ENCODE data around the gene MLN. TPM values are rescaled to one million over a fixed set of nuclear protein-coding genes. Genes with fewer than 3 reads are reported as not detected.

The MLN gene
- total and polyA plus RNA-seq, 2 experiments from 2014 or later: 0.86 to 2.3 TPM

DNA sequence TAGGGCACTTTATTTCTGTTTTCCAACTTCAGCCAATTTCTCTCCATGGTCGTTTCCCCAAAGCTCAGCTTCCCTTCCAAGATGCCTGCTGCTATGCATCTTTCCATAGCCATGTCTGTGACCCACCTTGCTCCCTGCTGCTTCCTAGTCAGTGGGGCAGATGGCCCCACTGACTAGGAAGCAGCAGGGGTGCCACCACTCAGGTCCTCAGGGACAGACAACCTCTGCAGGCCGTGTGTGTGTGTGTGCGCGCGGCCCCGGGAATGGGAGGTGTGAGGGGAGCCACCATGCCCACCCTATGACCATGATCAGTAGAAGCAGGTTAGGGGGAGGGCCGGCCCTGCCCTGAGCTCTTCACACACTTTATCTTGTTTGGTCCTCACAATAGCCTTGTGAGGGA, 54.4 kb downstream of the MLN start:
- 75% methylated on average over 7 of the region's 7 CpGs for WGBS (ENCODE audit: low lambda C conversion rate, missing lambda C conversion rate)
- Histone ChIP-seq H3K27ac (no peak overlapping the region), H3K79me2 (no peaks in the 10 kb centered on the region), H3K4me3 (no peak overlapping the region), H3K4me2 (no peak overlapping the region), H3K36me3 (replicated peaks; ENCODE audit: insufficient read depth, low read depth) (no peaks in the 10 kb centered on the region), H3K9me3 (ENCODE audit: low read depth) (no peaks in the 10 kb centered on the region), H3K4me1 (ENCODE audit: insufficient read depth) (peaks cover 50% of the 10 kb centered on the region), H3K9me2 (replicated peaks; ENCODE audit: insufficient read depth) (no peaks in the 10 kb centered on the region), H2AFZ (no peak overlapping the region), H4K20me1 (ENCODE audit: insufficient read depth, poor library complexity, severe bottlenecking) (no peaks in the 10 kb centered on the region), H3K27me3 (no peaks in the 10 kb centered on the region)
- DNase-seq (ENCODE audit: low spot score): no peak
- no peak for TF ChIP-seq EZH2 (IDR thresholded peaks at IDR 0.05; ENCODE audit: borderline replicate concordance)

DNA sequence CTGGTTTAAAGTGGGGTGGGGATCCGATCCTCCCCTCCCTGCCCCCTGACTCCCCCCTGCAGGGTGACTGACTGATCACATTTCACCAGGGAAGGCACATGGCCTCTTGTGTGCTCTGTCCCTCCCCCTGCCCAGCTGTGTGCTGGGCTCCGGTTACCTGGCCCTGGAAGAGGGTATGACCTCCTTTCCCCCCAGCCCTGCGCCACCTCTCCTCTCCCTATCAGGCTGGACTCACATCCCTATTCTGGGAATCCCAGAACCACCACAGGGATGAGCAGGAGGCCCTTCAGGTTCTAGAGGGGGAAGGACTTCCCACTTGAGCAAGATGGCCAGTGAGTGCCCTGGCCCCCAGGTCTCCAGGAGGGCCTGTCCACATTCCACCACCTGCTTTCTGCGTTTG, 55.0 kb downstream of the MLN start:
- Histone ChIP-seq H3K4me3 (no peak overlapping the region), H3K36me3 (replicated peaks; ENCODE audit: insufficient read depth, low read depth) (no peaks in the 10 kb centered on the region), H3K4me2 (no peak overlapping the region), H3K27me3 (no peaks in the 10 kb centered on the region), H3K9me2 (replicated peaks; ENCODE audit: insufficient read depth) (no peaks in the 10 kb centered on the region), H2AFZ (no peak overlapping the region), H3K9me3 (ENCODE audit: low read depth) (no peaks in the 10 kb centered on the region), H4K20me1 (ENCODE audit: insufficient read depth, poor library complexity, severe bottlenecking) (no peaks in the 10 kb centered on the region), H3K27ac (no peak overlapping the region), H3K79me2 (no peaks in the 10 kb centered on the region), H3K4me1 (ENCODE audit: insufficient read depth) (peaks cover 55% of the 10 kb centered on the region)
- no peak for DNase-seq (ENCODE audit: low spot score)
- 81% methylated on average over 3 of the region's 4 CpGs for WGBS (ENCODE audit: low lambda C conversion rate, missing lambda C conversion rate)
- no peak for TF ChIP-seq EZH2phosphoT487 (IDR thresholded peaks at IDR 0.05; ENCODE audit: low read depth, severe bottlenecking, unreplicated experiment)

DNA sequence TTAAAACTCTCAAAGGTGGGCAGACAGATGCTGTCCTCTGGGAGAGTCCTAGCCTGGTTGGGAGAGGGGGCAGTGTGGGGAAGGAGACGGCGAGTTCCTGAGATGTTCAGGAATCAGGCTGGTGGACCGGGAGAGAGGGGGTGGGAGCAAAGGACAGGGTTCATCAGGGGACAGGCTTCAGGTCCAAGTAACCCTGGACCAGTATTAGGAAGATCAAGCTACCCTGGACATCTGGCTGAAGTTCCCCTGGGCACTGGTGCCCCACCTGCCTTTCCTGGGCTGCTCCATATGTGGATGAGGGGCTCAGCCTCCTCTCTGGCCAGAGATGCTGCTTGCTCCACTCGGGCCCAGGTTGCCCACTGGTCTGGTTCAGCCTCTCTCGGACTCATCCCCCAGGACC, 56.0 kb downstream of the MLN start:
- Histone ChIP-seq H3K4me2 (peak overlapping the region; percentile 71), H3K79me2 (peaks cover 2% of the 10 kb centered on the region), H4K20me1 (ENCODE audit: insufficient read depth, poor library complexity, severe bottlenecking) (no peaks in the 10 kb centered on the region), H3K27ac (no peak overlapping the region), H3K4me3 (no peak overlapping the region), H2AFZ (no peak overlapping the region), H3K27me3 (no peaks in the 10 kb centered on the region), H3K4me1 (ENCODE audit: insufficient read depth) (peaks cover 63% of the 10 kb centered on the region), H3K9me2 (replicated peaks; ENCODE audit: insufficient read depth) (no peaks in the 10 kb centered on the region), H3K36me3 (replicated peaks; ENCODE audit: insufficient read depth, low read depth) (no peaks in the 10 kb centered on the region), H3K9me3 (ENCODE audit: low read depth) (no peaks in the 10 kb centered on the region)
- 89% methylated on average over 5 of the region's 5 CpGs for WGBS (ENCODE audit: low lambda C conversion rate, missing lambda C conversion rate)
- DNase-seq (ENCODE audit: low spot score): no peak
- no peak for TF ChIP-seq EZH2 (IDR thresholded peaks at IDR 0.05; ENCODE audit: borderline replicate concordance)
- no peak for TF ChIP-seq EZH2phosphoT487 (IDR thresholded peaks at IDR 0.05; ENCODE audit: low read depth, severe bottlenecking, unreplicated experiment)
- TF ChIP-seq, protein P1, sequence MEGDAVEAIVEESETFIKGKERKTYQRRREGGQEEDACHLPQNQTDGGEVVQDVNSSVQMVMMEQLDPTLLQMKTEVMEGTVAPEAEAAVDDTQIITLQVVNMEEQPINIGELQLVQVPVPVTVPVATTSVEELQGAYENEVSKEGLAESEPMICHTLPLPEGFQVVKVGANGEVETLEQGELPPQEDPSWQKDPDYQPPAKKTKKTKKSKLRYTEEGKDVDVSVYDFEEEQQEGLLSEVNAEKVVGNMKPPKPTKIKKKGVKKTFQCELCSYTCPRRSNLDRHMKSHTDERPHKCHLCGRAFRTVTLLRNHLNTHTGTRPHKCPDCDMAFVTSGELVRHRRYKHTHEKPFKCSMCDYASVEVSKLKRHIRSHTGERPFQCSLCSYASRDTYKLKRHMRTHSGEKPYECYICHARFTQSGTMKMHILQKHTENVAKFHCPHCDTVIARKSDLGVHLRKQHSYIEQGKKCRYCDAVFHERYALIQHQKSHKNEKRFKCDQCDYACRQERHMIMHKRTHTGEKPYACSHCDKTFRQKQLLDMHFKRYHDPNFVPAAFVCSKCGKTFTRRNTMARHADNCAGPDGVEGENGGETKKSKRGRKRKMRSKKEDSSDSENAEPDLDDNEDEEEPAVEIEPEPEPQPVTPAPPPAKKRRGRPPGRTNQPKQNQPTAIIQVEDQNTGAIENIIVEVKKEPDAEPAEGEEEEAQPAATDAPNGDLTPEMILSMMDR (IDR thresholded peaks at IDR 0.05; ENCODE audit: poor library complexity): no peak

DNA sequence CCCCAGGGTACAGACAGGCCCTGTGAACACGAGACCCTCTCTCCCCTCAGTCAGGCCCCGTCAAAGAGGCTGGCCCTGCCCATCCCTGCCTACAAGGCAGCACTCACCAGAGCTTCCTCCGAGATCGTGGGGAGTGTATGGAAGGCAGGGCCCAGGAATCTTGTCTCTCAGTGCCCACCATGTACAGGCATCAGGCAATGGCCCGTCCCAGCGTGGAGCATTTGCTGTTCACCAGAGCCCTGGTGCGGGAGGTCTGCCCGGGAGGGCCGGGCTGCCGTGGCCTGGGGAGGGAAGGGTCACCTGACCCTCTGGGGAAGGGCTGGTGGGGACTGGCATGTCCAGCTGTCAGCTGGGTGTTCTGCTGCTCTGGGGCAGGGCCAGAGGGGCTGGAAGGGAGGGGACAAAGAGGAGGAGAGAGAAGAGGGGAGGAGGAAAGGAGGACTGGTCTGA, 57.1 kb downstream of the MLN start, which contains the start of gene IP6K3:
Gene IP6K3, minus strand, starts transcription at position 255 of the 450 bp plus-strand sequence. CDS start 11,429 bp downstream, outside the sequence.
- no peaks in the 10 kb centered on the region for H4K20me1 ChIP-seq (ENCODE audit: insufficient read depth, poor library complexity, severe bottlenecking)
- no peak within 1 kb of the TSS for H2AFZ ChIP-seq
- H3K4me1 ChIP-seq (ENCODE audit: insufficient read depth): peaks cover 61% of the 10 kb centered on the region
- no peak within 1 kb of the TSS for H3K4me3 ChIP-seq
- H3K27ac ChIP-seq: peak within 1 kb of the TSS; percentile 90
- peak; percentile 56 for DNase-seq (ENCODE audit: low spot score)
- no peaks in the 10 kb centered on the region for H3K9me3 ChIP-seq (ENCODE audit: low read depth)
- TF ChIP-seq EZH2 (IDR thresholded peaks at IDR 0.05; ENCODE audit: borderline replicate concordance): no peak
- no peaks in the 10 kb centered on the region for H3K27me3 ChIP-seq
- H3K36me3 ChIP-seq (replicated peaks; ENCODE audit: insufficient read depth, low read depth): no peaks in the 10 kb centered on the region
- peaks cover 2% of the 10 kb centered on the region for H3K79me2 ChIP-seq
- H3K4me2 ChIP-seq: peak within 1 kb of the TSS; percentile 71
- 38% methylated on average over 10 of the region's 10 CpGs for WGBS (ENCODE audit: low lambda C conversion rate, missing lambda C conversion rate)
- H3K9me2 ChIP-seq (replicated peaks; ENCODE audit: insufficient read depth): no peaks in the 10 kb centered on the region

DNA sequence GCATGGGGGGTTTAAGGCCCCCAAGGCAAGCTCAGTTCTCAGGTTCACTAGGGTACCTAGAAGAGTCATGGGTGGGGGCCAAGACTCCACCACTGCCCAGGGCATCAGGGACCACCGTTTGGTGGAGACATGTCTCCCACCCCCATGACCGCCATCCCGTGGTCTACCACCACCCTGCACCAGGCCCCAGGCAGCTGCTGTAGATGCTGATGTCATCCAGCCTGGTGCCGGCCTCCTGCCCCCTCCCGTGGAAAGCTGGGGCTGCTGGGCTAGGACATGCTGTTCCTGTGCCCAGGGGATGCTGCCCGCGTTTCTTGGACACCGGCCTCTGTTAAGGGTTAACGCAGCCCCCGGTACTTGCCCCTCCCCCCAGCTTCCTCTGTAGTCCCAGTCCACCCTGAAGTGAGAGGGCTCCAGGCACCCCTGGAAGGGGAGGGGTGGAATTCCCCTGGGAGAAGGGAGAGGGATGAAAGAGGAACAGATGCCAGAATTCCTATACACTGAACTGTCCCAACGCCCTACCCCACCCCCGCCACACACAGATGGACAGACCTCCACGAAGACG, 57.7 kb downstream of the MLN start:
- Histone ChIP-seq H3K27me3 (no peaks in the 10 kb centered on the region), H3K36me3 (replicated peaks; ENCODE audit: insufficient read depth, low read depth) (no peaks in the 10 kb centered on the region), H2AFZ (no peak overlapping the region), H3K79me2 (peaks cover 2% of the 10 kb centered on the region), H3K9me2 (replicated peaks; ENCODE audit: insufficient read depth) (no peaks in the 10 kb centered on the region), H3K4me1 (ENCODE audit: insufficient read depth) (peaks cover 57% of the 10 kb centered on the region), H3K4me2 (peak overlapping the region; percentile 71), H3K9me3 (ENCODE audit: low read depth) (no peaks in the 10 kb centered on the region), H4K20me1 (ENCODE audit: insufficient read depth, poor library complexity, severe bottlenecking) (no peaks in the 10 kb centered on the region), H3K27ac (peak overlapping the region; percentile 90), H3K4me3 (no peak overlapping the region)
- 37% methylated on average over 13 of the region's 14 CpGs for WGBS (ENCODE audit: low lambda C conversion rate, missing lambda C conversion rate)
- DNase-seq (ENCODE audit: low spot score): peak; percentile 77
- TF ChIP-seq, protein P1 (IDR thresholded peaks at IDR 0.05; ENCODE audit: poor library complexity): peak; percentile 4
- no peak for TF ChIP-seq EZH2 (IDR thresholded peaks at IDR 0.05; ENCODE audit: borderline replicate concordance)
